Sigmoid colon (tissue), 7 donors: ENCODE data around the gene OLFM2. TPM values are rescaled to one million over a fixed set of nuclear protein-coding genes. Genes with fewer than 3 reads are reported as not detected.

Source experiments
- DNase-seq: peaks from one replicate; pipeline ENCODE4 v3.0.0-alpha.2; 2019
- H3K27ac ChIP-seq, 4 donors: fragments of 200-600 bp; sonication (generic); one replicate each; pipeline ENCODE4 v1.5.1; 2016 to 2019; ENCODE audit warnings: mild to moderate bottlenecking in 1 of 4
- H3K27me3 ChIP-seq, 3 donors: fragments of 200-600 bp; sonication (generic); one replicate each; pipeline ENCODE4 v1.5.1; 2019; ENCODE audit warnings: mild to moderate bottlenecking in 1 of 3
- H3K36me3 ChIP-seq, 4 donors: fragments of 200-600 bp; sonication (generic); one replicate each; pipeline ENCODE4 v1.5.1; 2016 to 2019
- H3K4me1 ChIP-seq, 4 donors: fragments of 200-600 bp; sonication (generic); one replicate each; pipeline ENCODE4 v1.5.1; 2017 to 2019
- H3K4me3 ChIP-seq, 4 donors: fragments of 200-600 bp; sonication (generic); one replicate each; pipeline ENCODE4 v1.5.1; 2017 to 2019; ENCODE audit warnings: mild to moderate bottlenecking in 2 of 4, moderate library complexity in 1 of 4
- H3K9me3 ChIP-seq, 4 donors: fragments of 200-600 bp in 3 of 4; sonication (generic) in 3 of 4; one replicate each; pipeline versions ENCODE4 v1.5.1 to v1.6.1; 2013 to 2019
- CTCF ChIP-seq, 4 experiments: fragments of 450-650 bp in 3 of 4; fragments of 200-600 bp in 1 of 4; IDR thresholded peaks; one replicate each; pipeline ENCODE4 v1.5.1; 2016 to 2019; ENCODE audit warnings: antibody characterized with exemption in 4 of 4, mild to moderate bottlenecking in 3 of 4, moderate library complexity in 2 of 4
- EP300 ChIP-seq, 4 donors: sonication (generic); formaldehyde crosslinking; IDR thresholded peaks; one replicate each; pipeline ENCODE4 v1.6.1; 2017; ENCODE audit warnings: antibody characterized with exemption in 4 of 4
- POLR2A ChIP-seq, 2 donors: fragments of 450-650 bp; IDR thresholded peaks; one replicate each; pipeline ENCODE4 v1.6.1; 2016; ENCODE audit warnings: antibody characterized with exemption in 2 of 2, mild to moderate bottlenecking in 2 of 2, moderate library complexity in 2 of 2
- POLR2AphosphoS5 ChIP-seq, 4 donors: sonication (generic); formaldehyde crosslinking; IDR thresholded peaks; one replicate each; pipeline ENCODE4 v1.6.1; 2017; ENCODE audit warnings: antibody characterized with exemption in 4 of 4
- WGBS, 2 donors: extraction: QIAGEN DNeasy Blood & Tissue Kit; methylation state at CpG; one replicate each; pipeline ENCODE4 v1.1.7; 2013; 5-methylcytosine and 5-hydroxymethylcytosine counted together
- intact Hi-C: fragments of 100-400 bp; cut with DNase I; formaldehyde crosslinking; loops from one replicate; pipeline ENCODE4 v1.15.1; 2023
- polyA plus RNA-seq, 3 donors: library from polyadenylated mRNA; stranded (reverse); fragments of 200-250 nt; gene quantifications; one replicate each; pipeline ENCODE4 v1.2.3, GENCODE V29; 2013
- total RNA-seq, 4 donors: library from RNA; depleted of rRNA; stranded (reverse); fragments of >200 nt; gene quantifications; one replicate each; pipeline ENCODE4 v1.1.0, GENCODE V29; 2016
- donor health status: healthy with polysubstance abuse.
- donor health status: Bipolar disorder and iron deficiency.
- donor health status: healthy.

OLFM2 gene
- total and polyA plus RNA-seq, 7 donors, result 0.60 to 19.4 (median 6.4) TPM; not detected in 1

GRCh38 chr19:9842834-9843625, 93.3 kb downstream of the OLFM2 start:
- intact Hi-C loops, result no loop called here
- H3K36me3 ChIP-seq, result peaks cover 5 to 90% (median 48%) of the 10 kb centered on the region in 4 donors
- no peaks in the 10 kb centered on the region for H3K27me3 ChIP-seq
- H3K27ac ChIP-seq, result peak overlapping the region in 1 of 4 donors; percentile 17
- peaks cover 0 to 2% (median 0%) of the 10 kb centered on the region in 4 donors for H3K9me3 ChIP-seq
- TF ChIP-seq CTCF (IDR thresholded peaks at IDR 0.05), result no peak
- TF ChIP-seq POLR2A (IDR thresholded peaks at IDR 0.05), result no peak
- no peak for TF ChIP-seq POLR2AphosphoS5 (IDR thresholded peaks at IDR 0.05)
- TF ChIP-seq EP300 (IDR thresholded peaks at IDR 0.05), result no peak
- H3K4me3 ChIP-seq, result no peak overlapping the region
- 94 to 98% methylated on average over 9 of the region's 9 CpGs for WGBS, 2 donors
- DNase-seq, result no peak
- H3K4me1 ChIP-seq, result peaks cover 0 to 48% (median 13%) of the 10 kb centered on the region in 4 donors

- H3K27ac ChIP-seq, result peak overlapping the region in 1 of 4 donors; percentile 62
- peaks cover 0 to 2% (median 0%) of the 10 kb centered on the region in 4 donors for H3K9me3 ChIP-seq
- peak in 1 of 4 donors; percentile 67 for TF ChIP-seq POLR2AphosphoS5 (IDR thresholded peaks at IDR 0.05)
- no peak for TF ChIP-seq POLR2A (IDR thresholded peaks at IDR 0.05)
- WGBS, 2 donors, result 87 to 88% methylated on average over 1 of the region's 1 CpG
- H3K36me3 ChIP-seq, result peaks cover 5 to 61% (median 44%) of the 10 kb centered on the region in 4 donors
- H3K4me1 ChIP-seq, result peaks cover 0 to 51% (median 13%) of the 10 kb centered on the region in 4 donors
- H3K27me3 ChIP-seq, result no peaks in the 10 kb centered on the region
- H3K4me3 ChIP-seq, result no peak overlapping the region
- no peak for DNase-seq
- intact Hi-C loops, result no loop called here
Measured at GRCh38 chr19:9839415-9839814, 96.9 kb downstream of the OLFM2 start.

GRCh38 chr19:9838324-9838723, 98.0 kb downstream of the OLFM2 start:
- Histone ChIP-seq H3K27me3 (no peaks in the 10 kb centered on the region), H3K36me3 (peaks cover 5 to 51% (median 33%) of the 10 kb centered on the region in 4 donors), H3K4me3 (no peak overlapping the region), H3K4me1 (peaks cover 0 to 49% (median 13%) of the 10 kb centered on the region in 4 donors), H3K9me3 (no peaks in the 10 kb centered on the region), H3K27ac (peak overlapping the region in 1 of 4 donors; percentile 62)
- intact Hi-C loops, result no loop called here
- TF ChIP-seq EP300 (IDR thresholded peaks at IDR 0.05) (no peak), POLR2AphosphoS5 (IDR thresholded peaks at IDR 0.05) (no peak), POLR2A (IDR thresholded peaks at IDR 0.05) (no peak), CTCF (IDR thresholded peaks at IDR 0.05) (no peak)
- WGBS, 2 donors, result 94 to 97% methylated on average over 15 of the region's 15 CpGs
- no peak for DNase-seq

- H3K9me3 ChIP-seq, result no peaks in the 10 kb centered on the region
- H3K27me3 ChIP-seq, result no peaks in the 10 kb centered on the region
- WGBS, 2 donors, result 2 to 11% methylated on average over 5 of the region's 5 CpGs
- no peak for TF ChIP-seq EP300 (IDR thresholded peaks at IDR 0.05)
- no peak for TF ChIP-seq POLR2A (IDR thresholded peaks at IDR 0.05)
- peaks cover 0 to 37% (median 13%) of the 10 kb centered on the region in 4 donors for H3K4me1 ChIP-seq
- peak overlapping the region in 1 of 4 donors; percentile 88 for H3K27ac ChIP-seq
- intact Hi-C loops, result no loop called here
- DNase-seq, result no peak
- H3K36me3 ChIP-seq, result peaks cover under 1 to 33% (median 14%) of the 10 kb centered on the region in 4 donors
- peak overlapping the region; percentile 90 to 100 (median 97) for H3K4me3 ChIP-seq
Measured at GRCh38 chr19:9836021-9836420, 100.3 kb downstream of the OLFM2 start.

- no peak for DNase-seq
- Histone ChIP-seq H3K27ac (peak overlapping the region; percentile 79 to 88 (median 84)), H3K4me3 (peak overlapping the region; percentile 90 to 100 (median 97)), H3K4me1 (peaks cover 0 to 37% (median 13%) of the 10 kb centered on the region in 4 donors), H3K9me3 (no peaks in the 10 kb centered on the region), H3K36me3 (peaks cover 0 to 32% (median 10%) of the 10 kb centered on the region in 4 donors), H3K27me3 (no peaks in the 10 kb centered on the region)
- 1 to 3% methylated on average over 28 of the region's 28 CpGs for WGBS, 2 donors
- no peak for TF ChIP-seq EP300 (IDR thresholded peaks at IDR 0.05)
- no peak for TF ChIP-seq POLR2AphosphoS5 (IDR thresholded peaks at IDR 0.05)
- TF ChIP-seq POLR2A (IDR thresholded peaks at IDR 0.05), result no peak
- TF ChIP-seq CTCF (IDR thresholded peaks at IDR 0.05), result no peak
- intact Hi-C loops, result no loop called here
Measured at GRCh38 chr19:9835507-9835949, 100.8 kb downstream of the OLFM2 start.
